Transverse colon (tissue), 4 donors: ENCODE results near the gene RPS6KA2.

Experiments
- CTCF ChIP-seq, 5 experiments: fragments of 200-600 bp in 3 of 5; fragments of 450-650 bp in 2 of 5; sonication (generic) in 3 of 5; IDR thresholded peaks; 1 replicate in 2 of 5; 2 replicates in 3 of 5; pipeline ENCODE4 v1.5.1; 2016 to 2017; ENCODE audit warnings: antibody characterized with exemption in 5 of 5, inconsistent platforms in 3 of 5, mild to moderate bottlenecking in 2 of 5, moderate library complexity in 1 of 5
- EP300 ChIP-seq: sonication (generic); formaldehyde crosslinking; IDR thresholded peaks from one replicate; pipeline ENCODE4 v1.6.1; 2017; ENCODE audit warnings: antibody characterized with exemption, low read depth
- POLR2A ChIP-seq: fragments of 450-650 bp; IDR thresholded peaks from one replicate; pipeline ENCODE4 v1.6.1; 2016; ENCODE audit warnings: antibody characterized with exemption, mild to moderate bottlenecking, moderate library complexity
- POLR2AphosphoS5 ChIP-seq, 3 donors: sonication (generic); formaldehyde crosslinking; IDR thresholded peaks; one replicate each; pipeline ENCODE4 v1.6.1; 2016; ENCODE audit warnings: antibody characterized with exemption in 3 of 3

- TF ChIP-seq POLR2A (peak; percentile 93), CTCF (IDR thresholded peaks at IDR 0.05) (no peak), POLR2AphosphoS5 (IDR thresholded peaks at IDR 0.05) (peak; percentile 80 to 95 (median 93)), EP300 (no peak)
Measured at GRCh38 chr6:166382933-166383801, 243.9 kb downstream of the RPS6KA2 start, which contains the start of gene MPC1.
